ENCODE results near the gene HDAC4. TPM values are rescaled to one million over a fixed set of nuclear protein-coding genes. Genes with fewer than 3 reads are reported as not detected.
"Not testable (repeated sequence)": the region's sequence is repeated elsewhere in the genome, so short reads cannot be mapped to it uniquely, and the experiment has no call there.

HDAC4 gene
- total RNA-seq, 1 experiment from 2014 or later: 32.0 TPM

- Histone ChIP-seq H2BK120ac (ENCODE audit: low read depth, low read length, poor library complexity, severe bottlenecking) (no peak overlapping the region), H4K5ac (ENCODE audit: insufficient read length, low read depth, low read length) (no peak overlapping the region), H4K20me1 (ENCODE audit: control insufficient read depth, insufficient read depth, insufficient read length) (no peaks in the 10 kb centered on the region), H3K18ac (ENCODE audit: insufficient read length, low read depth, low read length) (no peak overlapping the region), H2AK5ac (ENCODE audit: insufficient read length, low read length) (no peak overlapping the region), H2BK5ac (ENCODE audit: insufficient read length, low read length) (no peak overlapping the region), H3K9ac (ENCODE audit: extremely low read depth, insufficient read length, low read length) (no peak overlapping the region), H2AFZ (ENCODE audit: low read length) (no peak overlapping the region), H3K4me2 (ENCODE audit: insufficient read depth, insufficient read length, low read length) (no peak overlapping the region), H3K4me1 (ENCODE audit: insufficient read depth, low read length) (no peaks in the 10 kb centered on the region), H3K27ac (ENCODE audit: insufficient read length, low read depth, low read length) (no peak overlapping the region), H2BK20ac (ENCODE audit: low read depth, low read length, poor library complexity, severe bottlenecking) (no peak overlapping the region), H2BK15ac (ENCODE audit: low read depth, low read length) (no peak overlapping the region), H2BK12ac (ENCODE audit: insufficient read length, low read depth, low read length) (no peak overlapping the region), H3K14ac (ENCODE audit: insufficient read depth, low read length) (no peak overlapping the region), H3T11ph (ENCODE audit: low read length) (no peak overlapping the region), H3K4ac (ENCODE audit: low read depth, low read length) (no peak overlapping the region), H3K9me3 (ENCODE audit: control insufficient read depth, low read depth, low read length) (peaks cover 5% of the 10 kb centered on the region), H3K27me3 (ENCODE audit: insufficient read depth, low read length) (no peaks in the 10 kb centered on the region), H3K23me2 (ENCODE audit: insufficient read length, low read depth, low read length, poor library complexity, severe bottlenecking) (no peaks in the 10 kb centered on the region), H4K91ac (ENCODE audit: insufficient read length, low read depth, low read length) (no peak overlapping the region), H3K23ac (ENCODE audit: insufficient read length, low read depth, low read length) (no peak overlapping the region), H3K79me1 (ENCODE audit: insufficient read depth, low read depth, low read length, poor library complexity, severe bottlenecking) (no peaks in the 10 kb centered on the region), H4K8ac (replicated peaks; ENCODE audit: insufficient read length, low read depth, low read length) (no peak overlapping the region), H3K56ac (ENCODE audit: insufficient read length, low read depth, low read length) (no peak overlapping the region), H3K79me2 (ENCODE audit: insufficient read depth, low read length) (no peaks in the 10 kb centered on the region)
- Mint-ChIP-seq H3K36me3 (ENCODE audit: insufficient read depth in 1 of 3, low read depth in 3 of 3) (peaks cover 67 to 69% (median 69%) of the 10 kb centered on the region in 3 experiments), H3K27ac (no peak overlapping the region), H3K4me1 (peaks cover 3% of the 10 kb centered on the region in 2 experiments; a peak in 3 of 4 replicates), H3K9me3 (peaks cover 32 to 44% of the 10 kb centered on the region in 2 experiments), H3K27me3 (ENCODE audit: low read depth) (no peaks in the 10 kb centered on the region), H3K4me3 (no peak overlapping the region)
- no CpG with 5 or more reads among the region's 11 CpGs for WGBS (ENCODE audit: extremely low coverage, insufficient read length, low lambda C conversion rate)
- no peak for DNase-seq
- TF ChIP-seq, protein P1, sequence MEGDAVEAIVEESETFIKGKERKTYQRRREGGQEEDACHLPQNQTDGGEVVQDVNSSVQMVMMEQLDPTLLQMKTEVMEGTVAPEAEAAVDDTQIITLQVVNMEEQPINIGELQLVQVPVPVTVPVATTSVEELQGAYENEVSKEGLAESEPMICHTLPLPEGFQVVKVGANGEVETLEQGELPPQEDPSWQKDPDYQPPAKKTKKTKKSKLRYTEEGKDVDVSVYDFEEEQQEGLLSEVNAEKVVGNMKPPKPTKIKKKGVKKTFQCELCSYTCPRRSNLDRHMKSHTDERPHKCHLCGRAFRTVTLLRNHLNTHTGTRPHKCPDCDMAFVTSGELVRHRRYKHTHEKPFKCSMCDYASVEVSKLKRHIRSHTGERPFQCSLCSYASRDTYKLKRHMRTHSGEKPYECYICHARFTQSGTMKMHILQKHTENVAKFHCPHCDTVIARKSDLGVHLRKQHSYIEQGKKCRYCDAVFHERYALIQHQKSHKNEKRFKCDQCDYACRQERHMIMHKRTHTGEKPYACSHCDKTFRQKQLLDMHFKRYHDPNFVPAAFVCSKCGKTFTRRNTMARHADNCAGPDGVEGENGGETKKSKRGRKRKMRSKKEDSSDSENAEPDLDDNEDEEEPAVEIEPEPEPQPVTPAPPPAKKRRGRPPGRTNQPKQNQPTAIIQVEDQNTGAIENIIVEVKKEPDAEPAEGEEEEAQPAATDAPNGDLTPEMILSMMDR (conservative IDR thresholded peaks at IDR 0.05): no peak
Measured at GRCh38 chr2:239177325-239177724, 223.5 kb downstream of the HDAC4 start.

DNA sequence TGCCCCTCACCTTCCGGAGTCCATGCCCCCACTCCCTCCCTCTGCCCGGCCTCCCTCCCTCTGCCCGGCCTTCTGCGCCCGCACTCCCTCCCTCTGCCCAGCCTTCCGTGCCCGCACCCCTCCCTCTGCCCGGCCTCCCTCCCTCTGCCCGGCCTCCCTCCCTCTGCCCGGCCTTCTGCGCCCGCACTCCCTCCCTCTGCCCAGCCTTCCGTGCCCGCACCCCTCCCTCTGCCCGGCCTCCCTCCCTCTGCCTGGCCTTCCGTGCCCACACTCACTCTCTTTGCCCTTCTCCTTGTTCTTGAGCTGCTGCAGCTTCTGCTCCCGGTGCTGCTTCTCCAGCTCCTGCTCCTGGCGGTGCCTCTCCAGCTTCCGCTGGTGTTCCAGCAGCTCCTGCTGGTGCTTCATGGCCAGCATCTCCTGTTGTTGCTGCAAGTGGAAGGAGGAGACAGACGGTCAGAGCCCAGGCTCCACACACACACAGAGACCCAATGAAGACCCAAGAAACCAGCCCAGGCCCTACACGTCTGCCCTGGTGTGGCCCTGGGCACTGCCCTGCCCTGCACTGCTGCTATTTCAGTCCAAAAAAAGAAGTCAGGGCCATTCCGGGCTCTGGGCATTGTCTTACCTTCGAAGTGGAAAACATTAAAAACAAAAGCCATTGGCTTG is 224.5 kb downstream of the HDAC4 start:
- not testable (repeated sequence) for H3K23me2 ChIP-seq (ENCODE audit: insufficient read length, low read depth, low read length, poor library complexity, severe bottlenecking); H3K56ac ChIP-seq (ENCODE audit: insufficient read length, low read depth, low read length); H4K20me1 ChIP-seq (ENCODE audit: control insufficient read depth, insufficient read depth, insufficient read length); H2BK15ac ChIP-seq (ENCODE audit: low read depth, low read length); H2BK120ac ChIP-seq (ENCODE audit: low read depth, low read length, poor library complexity, severe bottlenecking); H2BK12ac ChIP-seq (ENCODE audit: insufficient read length, low read depth, low read length); H2AK5ac ChIP-seq (ENCODE audit: insufficient read length, low read length); H3K18ac ChIP-seq (ENCODE audit: insufficient read length, low read depth, low read length); H3K4me1 Mint-ChIP-seq; H3K79me2 ChIP-seq (ENCODE audit: insufficient read depth, low read length); H2AFZ ChIP-seq (ENCODE audit: low read length); H3K9me3 ChIP-seq (ENCODE audit: control insufficient read depth, low read depth, low read length); DNase-seq; H3K27me3 ChIP-seq (ENCODE audit: insufficient read depth, low read length); H3K4me2 ChIP-seq (ENCODE audit: insufficient read depth, insufficient read length, low read length); H3K4ac ChIP-seq (ENCODE audit: low read depth, low read length); H2BK5ac ChIP-seq (ENCODE audit: insufficient read length, low read length); H3K23ac ChIP-seq (ENCODE audit: insufficient read length, low read depth, low read length); H3K79me1 ChIP-seq (ENCODE audit: insufficient read depth, low read depth, low read length, poor library complexity, severe bottlenecking); H2BK20ac ChIP-seq (ENCODE audit: low read depth, low read length, poor library complexity, severe bottlenecking); H3T11ph ChIP-seq (ENCODE audit: low read length); H3K27me3 Mint-ChIP-seq (ENCODE audit: low read depth); H3K4me3 Mint-ChIP-seq; H4K5ac ChIP-seq (ENCODE audit: insufficient read length, low read depth, low read length); H3K14ac ChIP-seq (ENCODE audit: insufficient read depth, low read length); H4K91ac ChIP-seq (ENCODE audit: insufficient read length, low read depth, low read length); H4K8ac ChIP-seq (replicated peaks; ENCODE audit: insufficient read length, low read depth, low read length); H3K27ac Mint-ChIP-seq; H3K27ac ChIP-seq (ENCODE audit: insufficient read length, low read depth, low read length); H3K4me1 ChIP-seq (ENCODE audit: insufficient read depth, low read length); H3K9ac ChIP-seq (ENCODE audit: extremely low read depth, insufficient read length, low read length)
- no CpG with 5 or more reads among the region's 23 CpGs for WGBS (ENCODE audit: extremely low coverage, insufficient read length, low lambda C conversion rate)
- Mint-ChIP-seq H3K36me3 (ENCODE audit: insufficient read depth in 1 of 3, low read depth in 3 of 3) (peaks cover 73 to 77% (median 76%) of the 10 kb centered on the region in 3 experiments), H3K9me3 (peaks cover 40 to 50% of the 10 kb centered on the region in 2 experiments)
